OCI-LY1 (cell line): ENCODE results near the gene UTP15.

Experiments
- EZH2 ChIP-seq: fragments of 200-600 bp; sonication (generic), shearing (Covaris generic); IDR thresholded peaks from 2 replicates; pipeline ENCODE4 v1.8.0; 2017; ENCODE audit warnings: borderline replicate concordance, mixed run types, mild to moderate bottlenecking, antibody characterized with exemption, low read length, moderate library complexity, mixed read lengths
- TF ChIP-seq, protein P1 (sequence below): fragments of 200-600 bp; sonication (generic), shearing (Covaris generic); IDR thresholded peaks from 2 replicates; pipeline ENCODE4 v1.5.1; 2017; ENCODE audit warnings: mild to moderate bottlenecking, antibody characterized with exemption, low read length, moderate library complexity, mixed read lengths

DNA sequence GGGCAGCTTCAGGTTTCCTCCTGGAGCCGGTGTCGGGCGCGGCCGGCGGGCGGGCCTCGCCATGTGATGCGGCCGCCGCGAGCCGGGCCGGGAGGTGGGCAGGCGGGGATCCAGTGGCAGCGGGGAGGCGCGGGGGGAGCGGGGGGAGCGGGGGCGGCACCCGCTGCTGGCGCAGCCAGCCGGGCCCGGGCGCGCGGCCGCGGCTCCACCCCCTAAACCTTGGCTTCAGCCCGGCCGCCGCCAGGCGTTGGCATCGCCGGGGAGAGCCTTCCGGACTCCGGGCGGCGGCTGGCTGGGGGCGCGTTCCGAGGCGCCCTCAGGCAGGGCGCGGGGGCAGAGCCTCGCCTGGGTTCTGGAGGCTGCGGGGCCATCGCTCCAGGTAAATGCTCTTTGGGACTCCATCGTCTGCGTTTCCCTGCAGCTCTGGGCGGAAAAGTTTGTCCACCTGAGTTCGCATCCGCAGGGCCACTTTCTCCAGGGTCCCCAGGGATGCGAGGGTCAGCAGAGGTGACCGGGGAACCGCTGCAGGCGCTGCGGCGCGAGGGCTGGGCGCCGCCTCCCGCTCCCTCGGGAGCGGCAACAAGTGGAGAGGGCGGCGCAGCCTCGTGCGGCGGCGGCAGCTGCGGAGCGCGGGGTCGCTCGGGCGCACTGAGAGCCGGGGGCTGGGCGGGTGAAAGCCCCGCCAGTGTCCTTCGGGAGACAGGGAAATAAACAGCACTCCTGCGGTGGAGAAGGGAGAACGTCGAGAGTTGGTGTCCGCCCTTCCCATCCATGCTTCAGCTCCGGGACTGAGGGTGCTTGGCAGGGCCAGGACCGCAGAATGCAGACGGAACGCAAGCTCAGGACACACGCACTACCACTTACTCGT, 60.6 kb downstream of the UTP15 start, which contains the start of gene ARHGEF28:
- TF ChIP-seq, protein P1, sequence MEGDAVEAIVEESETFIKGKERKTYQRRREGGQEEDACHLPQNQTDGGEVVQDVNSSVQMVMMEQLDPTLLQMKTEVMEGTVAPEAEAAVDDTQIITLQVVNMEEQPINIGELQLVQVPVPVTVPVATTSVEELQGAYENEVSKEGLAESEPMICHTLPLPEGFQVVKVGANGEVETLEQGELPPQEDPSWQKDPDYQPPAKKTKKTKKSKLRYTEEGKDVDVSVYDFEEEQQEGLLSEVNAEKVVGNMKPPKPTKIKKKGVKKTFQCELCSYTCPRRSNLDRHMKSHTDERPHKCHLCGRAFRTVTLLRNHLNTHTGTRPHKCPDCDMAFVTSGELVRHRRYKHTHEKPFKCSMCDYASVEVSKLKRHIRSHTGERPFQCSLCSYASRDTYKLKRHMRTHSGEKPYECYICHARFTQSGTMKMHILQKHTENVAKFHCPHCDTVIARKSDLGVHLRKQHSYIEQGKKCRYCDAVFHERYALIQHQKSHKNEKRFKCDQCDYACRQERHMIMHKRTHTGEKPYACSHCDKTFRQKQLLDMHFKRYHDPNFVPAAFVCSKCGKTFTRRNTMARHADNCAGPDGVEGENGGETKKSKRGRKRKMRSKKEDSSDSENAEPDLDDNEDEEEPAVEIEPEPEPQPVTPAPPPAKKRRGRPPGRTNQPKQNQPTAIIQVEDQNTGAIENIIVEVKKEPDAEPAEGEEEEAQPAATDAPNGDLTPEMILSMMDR, result no peak
- TF ChIP-seq EZH2, result no peak
